HG03469 (cell line): ENCODE measurements around the gene SRSF11.

ENCODE experiments used
- ATAC-seq: cut with Tn5 transposase; IDR thresholded peaks from one replicate; pipeline ENCODE4 v1.9.1; 2021; ENCODE audit warnings: mild to moderate bottlenecking, moderate library complexity, moderate number of reproducible peaks; ENCODE audit not compliant: unreplicated experiment

Gene SRSF11

GRCh38 chr1:70299472-70299871 is 78.3 kb downstream of the SRSF11 start:
- no peak for ATAC-seq
